ENCODE results near the gene PDE4D. TPM values are rescaled to one million over a fixed set of nuclear protein-coding genes. Genes with fewer than 3 reads are reported as not detected.

The PDE4D gene
- total RNA-seq, 1 experiment from 2014 or later: 3.6 TPM

GRCh38 chr5:59501316-59501715 is 392.2 kb downstream of the PDE4D start:
- intact Hi-C loops (cut with micrococcal nuclease): no loop called here
- Histone ChIP-seq H3K4me1 (ENCODE audit: insufficient read depth, low read length) (no peaks in the 10 kb centered on the region), H3K9me2 (replicated peaks; ENCODE audit: low read length) (no peaks in the 10 kb centered on the region), H2AFZ (ENCODE audit: low read length) (no peak overlapping the region), H3K4me2 (ENCODE audit: low read length) (no peak overlapping the region), H3K36me3 (ENCODE audit: low read depth, low read length) (no peaks in the 10 kb centered on the region; the same call in 1 of the 2 replicates), H3K27ac (ENCODE audit: low read length) (no peak overlapping the region), H3K4me3 (ENCODE audit: low read length) (no peak overlapping the region), H3K27me3 (ENCODE audit: low read length) (no peaks in the 10 kb centered on the region), H3K9me3 (ENCODE audit: low read length) (no peaks in the 10 kb centered on the region), H3K9ac (ENCODE audit: low read length) (no peak overlapping the region), H3K79me2 (ENCODE audit: low read length) (no peaks in the 10 kb centered on the region), H4K20me1 (ENCODE audit: low read length) (no peaks in the 10 kb centered on the region), H3F3A (ENCODE audit: low read length, unreplicated experiment) (no peaks in the 10 kb centered on the region)
- ATAC-seq (no peak), DNase-seq (no peak)
- TF ChIP-seq EZH2phosphoT487 (IDR thresholded peaks at IDR 0.05; ENCODE audit: borderline replicate concordance, low read length): no peak
- no peak for TF ChIP-seq CTCF (conservative IDR thresholded peaks at IDR 0.05; ENCODE audit: low read depth, low read length)
- no peak for TF ChIP-seq EZH2 (IDR thresholded peaks at IDR 0.05; ENCODE audit: low read length, unreplicated experiment)
- ChIA-PET POLR2A (ENCODE audit: unreplicated experiment) (no interaction called here), CTCF (no interaction called here)
- no TSS peak for BruUV-seq (replicated peaks)

GRCh38 chr5:59500014-59500413 is 393.5 kb downstream of the PDE4D start:
- H3K9ac ChIP-seq (ENCODE audit: low read length): no peak overlapping the region
- no peak for DNase-seq
- H3K4me2 ChIP-seq (ENCODE audit: low read length): no peak overlapping the region
- ChIA-PET POLR2A (ENCODE audit: unreplicated experiment) (no interaction called here), CTCF (no interaction called here)
- no peaks in the 10 kb centered on the region for H3K9me2 ChIP-seq (replicated peaks; ENCODE audit: low read length)
- H3K27ac ChIP-seq (ENCODE audit: low read length): no peak overlapping the region
- no peaks in the 10 kb centered on the region for H3K4me1 ChIP-seq (ENCODE audit: insufficient read depth, low read length)
- H3K27me3 ChIP-seq (ENCODE audit: low read length): no peaks in the 10 kb centered on the region
- H3K36me3 ChIP-seq (ENCODE audit: low read depth, low read length): no peaks in the 10 kb centered on the region; the same call in 1 of the 2 replicates
- H3F3A ChIP-seq (ENCODE audit: low read length, unreplicated experiment): no peaks in the 10 kb centered on the region
- H2AFZ ChIP-seq (ENCODE audit: low read length): no peak overlapping the region
- intact Hi-C loops (cut with micrococcal nuclease): no loop called here
- no peak overlapping the region for H3K4me3 ChIP-seq (ENCODE audit: low read length)
- H3K79me2 ChIP-seq (ENCODE audit: low read length): no peaks in the 10 kb centered on the region
- BruUV-seq (replicated peaks): no TSS peak
- no peaks in the 10 kb centered on the region for H3K9me3 ChIP-seq (ENCODE audit: low read length)
- TF ChIP-seq EZH2phosphoT487 (IDR thresholded peaks at IDR 0.05; ENCODE audit: borderline replicate concordance, low read length) (no peak), CTCF (conservative IDR thresholded peaks at IDR 0.05; ENCODE audit: low read depth, low read length) (no peak), EZH2 (IDR thresholded peaks at IDR 0.05; ENCODE audit: low read length, unreplicated experiment) (no peak)
- no peak for ATAC-seq
- no peaks in the 10 kb centered on the region for H4K20me1 ChIP-seq (ENCODE audit: low read length)

- H2AFZ ChIP-seq (ENCODE audit: low read length): no peak overlapping the region
- ChIA-PET POLR2A (ENCODE audit: unreplicated experiment) (no interaction called here), CTCF (interaction anchor here (0.6 kb wide), 1 partner anchor 309 kb away, joined by 4 read pairs; no protein-coding TSS in a partner anchor)
- H3K9me2 ChIP-seq (replicated peaks; ENCODE audit: low read length): no peaks in the 10 kb centered on the region
- H3K9ac ChIP-seq (ENCODE audit: low read length): no peak overlapping the region
- no peaks in the 10 kb centered on the region for H4K20me1 ChIP-seq (ENCODE audit: low read length)
- intact Hi-C loops (cut with micrococcal nuclease): loop anchor here (5.0 to 10.0 kb wide), 2 partner anchors 462 to 610 kb away; no protein-coding TSS in a partner anchor
- H3K27ac ChIP-seq (ENCODE audit: low read length): no peak overlapping the region
- H3K79me2 ChIP-seq (ENCODE audit: low read length): no peaks in the 10 kb centered on the region
- no peak overlapping the region for H3K4me2 ChIP-seq (ENCODE audit: low read length)
- no peaks in the 10 kb centered on the region for H3K9me3 ChIP-seq (ENCODE audit: low read length)
- H3K27me3 ChIP-seq (ENCODE audit: low read length): no peaks in the 10 kb centered on the region
- H3K36me3 ChIP-seq (ENCODE audit: low read depth, low read length): no peaks in the 10 kb centered on the region; the same call in 1 of the 2 replicates
- H3K4me1 ChIP-seq (ENCODE audit: insufficient read depth, low read length): no peaks in the 10 kb centered on the region
- BruUV-seq (replicated peaks): no TSS peak
- ATAC-seq (no peak), DNase-seq (no peak)
- no peak overlapping the region for H3K4me3 ChIP-seq (ENCODE audit: low read length)
- no peaks in the 10 kb centered on the region for H3F3A ChIP-seq (ENCODE audit: low read length, unreplicated experiment)
- no peak for TF ChIP-seq CTCF (conservative IDR thresholded peaks at IDR 0.05; ENCODE audit: low read depth, low read length)
- TF ChIP-seq EZH2phosphoT487 (IDR thresholded peaks at IDR 0.05; ENCODE audit: borderline replicate concordance, low read length): no peak
- TF ChIP-seq EZH2 (IDR thresholded peaks at IDR 0.05; ENCODE audit: low read length, unreplicated experiment): no peak
Measured at GRCh38 chr5:59497207-59497606, 396.3 kb downstream of the PDE4D start.
